Measurements from ENCODE around the gene STX3. TPM values are rescaled to one million over a fixed set of nuclear protein-coding genes. Genes with fewer than 3 reads are reported as not detected.

The STX3 gene
- total and polyA plus RNA-seq, 2 of the 4 experiments (the other 2 are of a cell fraction), result 5.0 to 5.4 TPM

GRCh38 chr11:59761993-59762392 is 6.8 kb downstream of the STX3 start:
- no peak overlapping the region for H4K5ac ChIP-seq (ENCODE audit: low read depth, low read length)
- no peak overlapping the region for H2BK20ac ChIP-seq (ENCODE audit: low read depth, low read length)
- no peaks in the 10 kb centered on the region for H3K27me3 ChIP-seq (ENCODE audit: control insufficient read depth, insufficient read depth, low read length)
- H4K8ac ChIP-seq (ENCODE audit: low read depth in 2 of 2, low read length in 2 of 2), result no peak overlapping the region
- no peak overlapping the region for H2BK5ac ChIP-seq (ENCODE audit: low read depth, low read length, poor library complexity, severe bottlenecking)
- no peak overlapping the region for H3K14ac ChIP-seq (replicated peaks; ENCODE audit: low read depth, low read length)
- TF ChIP-seq CTCF (conservative IDR thresholded peaks at IDR 0.05; ENCODE audit: low read depth, low read length) (no peak), ELK1 (IDR thresholded peaks at IDR 0.05; ENCODE audit: borderline replicate concordance, low read depth, low read length) (no peak)
- no peak overlapping the region for H3K4me2 ChIP-seq (ENCODE audit: low read depth, low read length)
- H2BK120ac ChIP-seq (ENCODE audit: low read depth, low read length), result no peak overlapping the region
- H3K9ac ChIP-seq (ENCODE audit: low read depth, low read length), result no peak overlapping the region
- no peak overlapping the region for H2AK5ac ChIP-seq (ENCODE audit: low read depth, low read length)
- H3K56ac ChIP-seq (ENCODE audit: extremely low read depth, insufficient read depth, low read length), result no peak overlapping the region
- no peak overlapping the region for H3K4ac ChIP-seq (ENCODE audit: low read depth, low read length)
- intact Hi-C loops (cut with micrococcal nuclease) (no loop called here), in situ Hi-C loops (cut with MboI; ENCODE audit: low sequenced_read_pairs) (no loop called here), dilution Hi-C loops (cut with HindIII; ENCODE audit: low sequenced_read_pairs, unreplicated experiment) (no loop called here)
- H3K18ac ChIP-seq (ENCODE audit: low read depth, low read length), result no peak overlapping the region
- H2AK9ac ChIP-seq (replicated peaks; ENCODE audit: low read depth, low read length, poor library complexity), result no peak overlapping the region
- H3K4me3 ChIP-seq (ENCODE audit: insufficient read depth, low read depth, low read length), result no peak overlapping the region
- H3K79me1 ChIP-seq (ENCODE audit: low read depth in 1 of 2, low read length in 2 of 2), result peaks cover 0 to 21% of the 10 kb centered on the region in 2 experiments; a peak in 3 of 4 replicates
- H2AFZ ChIP-seq (replicated peaks; ENCODE audit: low read length, poor library complexity), result no peak overlapping the region
- ATAC-seq (ENCODE audit: low read depth) (no peak), DNase-seq (no peak)
- no TSS peak for BruUV-seq (replicated peaks)
- CTCF ChIA-PET, result no interaction called here
- peaks cover 10% of the 10 kb centered on the region; the same call in 1 of the 2 replicates for H4K20me1 ChIP-seq (ENCODE audit: insufficient read depth, low read length)
- no peak overlapping the region for H3K23ac ChIP-seq (ENCODE audit: low read depth, low read length)
- H3K9me3 ChIP-seq (ENCODE audit: control insufficient read depth, insufficient read depth, low read length), result no peaks in the 10 kb centered on the region
- H3K36me3 ChIP-seq (ENCODE audit: control insufficient read depth, insufficient read depth, low read length), result no peaks in the 10 kb centered on the region
- H4K91ac ChIP-seq (ENCODE audit: insufficient read depth, low read depth, low read length), result no peak overlapping the region
- no peak overlapping the region for H3K27ac ChIP-seq (ENCODE audit: insufficient read depth, low read length)
- POLR2A ChIA-PET (ENCODE audit: unreplicated experiment), result no interaction called here
- no peaks in the 10 kb centered on the region for H3K9me1 ChIP-seq (ENCODE audit: insufficient read depth, low read length)
- WGBS, 2 experiments (ENCODE audit: extremely low coverage in 2 of 2, insufficient read length in 1 of 2), result 83% methylated on average over 1 of the region's 6 CpGs; no CpG with 5 or more reads in 1 of the 2 experiments
- no peak overlapping the region for H2BK15ac ChIP-seq (ENCODE audit: low read depth, low read length)
- H3K4me1 ChIP-seq (ENCODE audit: control insufficient read depth, insufficient read depth, low read length), result no peaks in the 10 kb centered on the region
